HG03378 (cell line): ENCODE data around the gene ALDH16A1.
A peak's percentile ranks its signal among the peaks of the same experiment; 100 is the strongest.
"Not testable (repeated sequence)": the region's sequence is repeated elsewhere in the genome, so short reads cannot be mapped to it uniquely, and the experiment has no call there.

ENCODE experiments used
- ATAC-seq: cut with Tn5 transposase; IDR thresholded peaks from one replicate; pipeline ENCODE4 v1.9.1; 2021; ENCODE audit warnings: mild to moderate bottlenecking, moderate library complexity; ENCODE audit not compliant: unreplicated experiment

ALDH16A1 gene

DNA sequence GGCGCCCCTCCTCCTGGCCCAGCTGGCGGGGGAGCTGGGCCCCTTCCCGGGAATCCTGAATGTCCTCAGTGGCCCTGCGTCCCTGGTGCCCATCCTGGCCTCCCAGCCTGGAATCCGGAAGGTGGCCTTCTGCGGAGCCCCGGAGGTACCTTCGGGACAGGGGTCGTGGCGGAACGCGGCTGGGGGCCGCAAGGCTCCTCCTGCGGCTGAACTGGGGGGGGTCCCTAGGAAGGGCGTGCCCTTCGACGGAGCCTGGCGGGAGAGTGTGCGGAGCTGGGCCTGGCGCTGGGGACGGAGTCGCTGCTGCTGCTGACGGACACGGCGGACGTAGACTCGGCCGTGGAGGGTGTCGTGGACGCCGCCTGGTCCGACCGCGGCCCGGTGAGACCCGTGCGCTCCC, 8.6 kb downstream of the ALDH16A1 start:
- ATAC-seq = no peak

DNA sequence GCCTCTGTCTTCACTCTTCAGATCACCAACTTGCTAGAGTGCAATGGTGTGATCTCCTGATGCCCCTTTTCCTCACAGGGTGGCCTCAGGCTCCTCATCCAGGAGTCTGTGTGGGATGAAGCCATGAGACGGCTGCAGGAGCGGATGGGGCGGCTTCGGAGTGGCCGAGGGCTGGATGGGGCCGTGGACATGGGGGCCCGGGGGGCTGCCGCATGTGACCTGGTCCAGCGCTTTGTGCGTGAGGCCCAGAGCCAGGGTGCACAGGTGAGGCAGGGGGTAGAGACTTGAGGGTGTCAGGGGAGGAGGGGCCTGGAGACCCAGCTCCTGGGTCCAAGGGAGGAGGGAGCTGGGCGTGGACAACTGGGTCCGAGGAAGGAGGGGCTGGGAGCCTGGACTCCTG, 9.5 kb downstream of the ALDH16A1 start:
- ATAC-seq = no peak

DNA sequence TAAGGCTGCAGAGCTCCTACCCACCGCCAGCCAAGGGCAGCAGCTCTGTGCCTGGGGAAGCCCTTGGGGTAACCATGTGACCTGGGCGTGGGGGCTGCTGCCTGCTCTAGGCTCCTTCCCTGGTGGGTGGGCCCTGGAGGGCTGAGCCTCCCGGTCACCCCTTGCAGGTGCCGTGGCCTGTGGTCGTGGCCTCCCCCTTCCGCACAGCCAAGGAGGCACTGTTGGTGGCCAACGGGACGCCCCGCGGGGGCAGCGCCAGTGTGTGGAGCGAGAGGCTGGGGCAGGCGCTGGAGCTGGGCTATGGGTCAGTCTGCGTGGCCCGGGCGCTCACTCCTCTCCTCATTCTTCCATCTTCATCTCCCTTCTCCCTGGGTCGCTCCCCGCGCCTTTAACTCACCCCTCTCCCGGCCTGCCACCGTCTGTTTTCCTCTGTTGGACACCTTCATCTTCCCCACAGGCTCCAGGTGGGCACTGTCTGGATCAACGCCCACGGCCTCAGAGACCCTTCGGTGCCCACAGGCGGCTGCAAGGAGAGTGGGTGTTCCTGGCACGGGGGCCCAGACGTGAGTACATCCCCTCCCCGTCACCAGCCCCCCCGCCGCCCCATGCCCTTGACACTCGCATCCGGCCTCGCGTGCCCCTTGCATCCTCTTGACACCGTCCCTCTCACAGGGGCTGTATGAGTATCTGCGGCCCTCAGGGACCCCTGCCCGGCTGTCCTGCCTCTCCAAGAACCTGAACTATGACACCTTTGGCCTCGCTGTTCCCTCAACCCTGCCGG, 11.1 kb downstream of the ALDH16A1 start:
- no peak for ATAC-seq

DNA sequence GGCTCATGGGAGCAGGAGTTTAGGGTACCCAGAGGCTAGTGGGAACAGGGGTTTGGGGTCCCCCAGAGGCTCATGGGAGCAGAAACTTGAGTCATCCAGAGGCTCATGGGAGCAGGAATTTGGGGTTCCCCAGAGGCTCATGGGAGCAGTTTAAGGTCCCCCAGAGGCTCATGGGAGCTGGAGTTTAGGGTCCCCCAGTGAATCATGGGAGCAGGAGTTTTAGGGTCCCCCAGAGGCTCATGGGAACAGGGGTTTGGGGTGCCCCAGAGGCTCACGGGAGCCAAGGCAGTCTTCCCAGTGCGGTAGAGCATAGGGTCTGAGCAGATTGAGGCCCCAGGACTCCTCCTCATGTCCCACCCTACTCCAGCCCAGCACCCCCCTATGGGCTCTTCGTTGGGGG, 12.3 kb downstream of the ALDH16A1 start:
- no peak for ATAC-seq

DNA sequence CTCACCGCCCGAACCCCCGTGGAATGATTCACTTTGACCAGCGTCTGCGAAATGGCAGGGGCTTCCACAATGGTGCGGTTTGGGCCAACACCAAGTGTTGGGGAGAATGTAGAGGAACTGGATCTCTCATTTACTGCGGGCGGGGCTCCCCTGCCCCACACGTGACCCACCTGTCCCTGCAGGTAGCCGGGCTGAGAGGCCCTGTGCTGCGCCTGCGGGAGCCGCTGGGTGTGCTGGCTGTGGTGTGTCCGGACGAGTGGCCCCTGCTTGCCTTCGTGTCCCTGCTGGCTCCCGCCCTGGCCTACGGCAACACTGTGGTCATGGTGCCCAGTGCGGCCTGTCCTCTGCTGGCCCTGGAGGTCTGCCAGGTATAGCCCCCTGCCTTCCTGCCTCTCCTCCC, 15.2 kb downstream of the ALDH16A1 start:
- no peak for ATAC-seq

DNA sequence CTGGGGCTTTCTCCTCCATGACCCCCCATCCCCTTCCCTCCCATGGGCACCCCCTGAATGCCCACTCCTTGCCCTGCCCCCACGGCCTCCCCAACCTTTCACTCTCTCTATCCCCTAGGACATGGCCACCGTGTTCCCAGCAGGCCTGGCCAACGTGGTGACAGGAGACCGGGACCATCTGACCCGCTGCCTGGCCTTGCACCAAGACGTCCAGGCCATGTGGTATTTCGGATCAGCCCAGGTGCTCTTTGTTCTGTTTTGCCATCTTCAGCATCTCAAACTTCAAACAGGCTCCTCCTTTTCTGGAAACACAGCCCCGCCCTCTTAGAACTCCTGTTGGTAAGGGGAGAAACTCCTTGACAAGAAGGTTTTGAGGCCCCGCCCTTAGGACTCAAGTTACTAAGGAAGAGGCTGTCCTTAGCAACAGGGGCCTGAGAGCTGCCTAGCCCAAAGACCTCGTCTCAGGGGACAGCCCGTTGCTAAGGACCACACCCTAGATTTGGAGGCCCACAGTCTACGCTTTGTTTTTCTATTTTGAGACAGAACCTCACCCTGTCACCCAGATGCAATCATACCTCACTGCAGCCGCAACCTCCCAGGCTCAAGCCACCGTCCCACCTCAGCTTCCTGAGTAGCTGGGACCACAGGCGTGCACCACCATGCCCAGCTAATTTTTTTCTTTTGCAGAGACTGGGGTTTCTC, 15.9 kb downstream of the ALDH16A1 start:
- ATAC-seq = peak; percentile 55

DNA sequence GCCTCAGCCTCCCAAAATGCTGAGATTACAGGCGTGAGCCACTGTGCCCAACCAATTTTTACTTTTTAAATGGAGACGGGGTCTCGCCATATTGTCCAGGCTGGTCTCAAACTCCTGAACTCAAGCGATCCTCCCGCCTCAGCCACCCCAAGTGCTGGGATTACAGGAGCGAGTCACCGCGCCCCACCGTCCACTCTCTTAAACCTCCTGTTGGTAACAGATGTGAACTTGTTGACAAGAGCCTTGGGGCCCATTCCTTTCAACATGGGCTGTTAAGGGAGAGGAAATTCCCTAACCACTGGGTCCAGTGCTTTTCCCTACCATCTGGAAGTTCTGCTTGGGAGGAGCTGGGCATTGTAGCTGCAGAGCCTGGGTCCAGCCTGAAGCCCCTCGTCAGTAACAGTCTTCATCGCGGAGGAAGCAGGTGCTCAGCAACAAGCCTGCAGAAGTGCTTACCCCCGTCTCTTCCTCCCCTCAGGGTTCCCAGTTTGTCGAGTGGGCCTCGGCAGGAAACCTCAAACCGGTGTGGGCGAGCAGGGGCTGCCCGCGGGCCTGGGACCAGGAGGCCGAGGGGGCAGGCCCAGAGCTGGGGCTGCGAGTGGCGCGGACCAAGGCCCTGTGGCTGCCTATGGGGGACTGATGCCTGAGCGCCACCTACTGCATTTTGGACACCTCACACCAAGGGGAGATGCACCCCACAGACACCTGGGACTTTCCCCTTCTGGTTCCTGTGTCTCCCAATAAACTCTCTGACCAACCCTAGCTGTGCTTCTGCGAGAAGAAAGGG, 17.0 kb downstream of the ALDH16A1 start:
- ATAC-seq = peak; percentile 28

DNA sequence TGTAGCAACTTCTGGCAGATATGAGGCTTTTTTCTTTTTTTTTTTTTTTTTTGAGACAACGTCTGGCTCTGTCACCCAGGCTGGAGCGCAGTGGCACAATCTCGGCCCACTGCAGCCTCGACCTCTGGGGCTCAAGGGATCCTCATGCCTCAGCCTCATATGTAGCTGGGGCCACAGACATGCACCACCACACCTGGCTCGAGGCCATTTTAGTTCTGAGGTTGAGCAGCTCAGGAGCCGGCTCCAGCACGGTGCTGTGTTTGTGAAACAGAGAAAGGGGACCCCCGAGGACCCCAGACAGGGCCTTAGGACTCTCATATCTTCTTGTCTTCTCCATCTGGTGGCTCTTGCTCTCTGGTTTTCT, 17.6 kb downstream of the ALDH16A1 start:
- ATAC-seq = no peak

DNA sequence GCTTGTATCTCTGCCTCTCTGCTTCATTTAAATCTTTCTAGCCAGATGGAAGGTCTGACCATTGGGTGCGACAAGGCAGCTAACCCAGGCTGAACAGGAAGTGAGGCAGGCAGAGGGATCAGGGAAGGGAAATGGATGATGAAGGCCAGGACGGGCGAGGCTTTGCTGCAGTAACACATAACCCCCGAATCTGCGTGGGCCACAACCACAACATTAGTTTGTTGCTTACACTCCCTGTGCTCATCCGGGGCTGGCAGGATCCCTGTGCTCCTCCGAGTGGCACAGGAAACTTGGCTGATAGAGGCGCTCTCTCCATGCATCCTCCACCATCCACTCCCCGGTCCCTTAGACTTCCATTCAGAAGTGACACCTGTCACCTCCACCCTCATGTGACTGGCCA, 19.9 kb downstream of the ALDH16A1 start:
- no peak for ATAC-seq

DNA sequence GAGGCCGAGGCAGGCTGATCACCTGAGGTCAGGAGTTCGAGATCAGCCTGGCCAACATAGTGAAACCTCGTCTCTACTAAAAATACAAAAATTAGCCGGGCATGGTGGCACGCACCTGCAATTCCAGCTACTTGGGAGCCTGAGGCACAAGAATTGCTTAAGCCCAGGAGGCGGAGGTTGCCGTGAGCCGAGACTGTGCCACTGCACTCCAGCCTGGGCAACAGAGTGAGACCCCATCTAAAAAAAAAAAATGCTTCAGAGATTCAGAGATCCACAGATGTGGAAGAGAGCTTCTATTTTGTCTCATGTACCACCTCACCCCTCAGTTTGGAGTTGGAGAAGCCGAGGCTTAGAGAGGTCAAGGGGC, 20.5 kb downstream of the ALDH16A1 start:
- not testable (repeated sequence) for ATAC-seq

DNA sequence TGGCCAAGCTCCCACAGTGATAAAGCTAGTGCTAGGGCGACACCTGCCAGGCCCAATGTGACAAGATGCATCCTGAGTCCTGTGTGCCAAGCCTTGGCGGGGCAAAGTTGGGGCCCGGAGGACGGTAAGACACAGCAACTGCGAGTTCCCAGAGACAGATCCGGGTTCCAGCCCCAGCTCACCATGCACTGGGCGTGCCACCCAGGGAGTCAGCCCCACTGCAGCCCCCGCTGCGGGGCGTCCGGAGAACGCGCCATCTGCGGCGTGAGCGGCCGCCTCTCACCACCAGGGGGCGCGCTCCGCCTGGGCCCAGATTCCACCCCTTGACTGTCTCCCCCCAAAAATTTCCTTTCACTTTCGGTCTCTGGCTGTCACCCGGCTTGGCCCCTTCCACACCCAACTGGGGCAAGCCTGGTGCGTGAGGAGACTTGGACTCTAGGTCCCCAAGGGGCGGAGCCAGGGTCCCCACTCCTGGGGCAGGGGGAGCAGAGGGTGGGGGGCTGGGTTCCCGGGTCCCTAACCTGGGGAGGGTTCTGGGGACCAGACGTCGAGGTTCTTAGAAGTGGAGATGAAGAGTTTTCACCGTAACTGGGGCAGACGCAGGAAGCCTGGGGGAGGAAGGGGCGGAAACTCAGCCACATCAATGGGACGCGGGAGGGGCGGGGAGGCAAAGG, 21.0 kb downstream of the ALDH16A1 start, which contains the start of gene FLT3LG:
Gene FLT3LG, plus strand, starts transcription at position 348 of the 674 bp plus-strand sequence. CDS start 425 bp downstream, outside the sequence.
- peak; percentile 57 for ATAC-seq

DNA sequence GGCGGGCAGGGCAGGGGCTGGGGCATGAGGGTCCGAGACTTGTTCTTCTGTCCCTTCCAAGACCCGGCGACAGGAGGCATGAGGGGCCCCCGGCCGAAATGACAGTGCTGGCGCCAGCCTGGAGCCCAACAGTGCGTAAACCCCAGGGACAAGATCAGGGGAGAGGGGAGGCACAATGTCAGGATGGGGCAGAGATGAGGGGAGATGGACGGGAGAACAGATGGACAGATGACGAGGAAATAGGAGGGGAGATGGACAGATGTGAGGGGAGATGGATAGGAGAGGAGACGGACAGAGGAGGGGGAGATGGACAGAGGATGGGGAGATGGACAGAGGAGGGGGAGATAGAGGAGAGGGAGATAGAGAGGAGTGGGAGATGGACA, 21.5 kb downstream of the ALDH16A1 start:
- no peak for ATAC-seq

DNA sequence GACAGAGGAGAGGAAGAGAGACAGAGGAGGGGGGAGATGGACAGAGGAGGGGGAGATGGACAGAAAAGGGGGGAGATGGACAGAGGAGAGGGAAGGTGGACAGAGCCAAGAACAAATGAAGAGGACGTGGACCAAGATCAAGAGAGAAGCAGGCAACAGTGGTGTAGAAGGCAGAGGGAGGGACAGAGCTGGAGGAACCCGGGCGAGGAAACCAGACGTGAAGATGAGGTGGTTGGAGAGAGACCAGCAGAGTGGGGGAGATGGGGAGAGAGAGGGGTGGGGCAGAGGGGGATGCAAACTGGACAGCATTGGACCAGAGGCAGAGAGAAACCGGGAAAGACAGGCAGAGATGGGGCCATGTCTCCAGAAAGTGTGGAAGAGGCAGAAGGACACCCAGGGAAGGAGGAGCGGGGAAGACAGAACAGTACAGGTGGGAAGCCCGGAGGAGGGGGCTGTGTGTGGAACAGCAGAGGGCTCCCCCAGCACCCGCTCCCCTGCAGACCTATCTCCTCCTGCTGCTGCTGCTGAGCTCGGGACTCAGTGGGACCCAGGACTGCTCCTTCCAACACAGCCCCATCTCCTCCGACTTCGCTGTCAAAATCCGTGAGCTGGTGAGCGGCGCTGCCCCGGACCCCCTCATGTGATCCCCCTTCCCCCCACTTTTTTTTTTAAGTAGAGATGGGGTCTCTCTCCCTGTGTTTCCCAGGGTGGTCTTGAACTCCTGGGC, 22.3 kb downstream of the ALDH16A1 start:
- ATAC-seq = no peak

DNA sequence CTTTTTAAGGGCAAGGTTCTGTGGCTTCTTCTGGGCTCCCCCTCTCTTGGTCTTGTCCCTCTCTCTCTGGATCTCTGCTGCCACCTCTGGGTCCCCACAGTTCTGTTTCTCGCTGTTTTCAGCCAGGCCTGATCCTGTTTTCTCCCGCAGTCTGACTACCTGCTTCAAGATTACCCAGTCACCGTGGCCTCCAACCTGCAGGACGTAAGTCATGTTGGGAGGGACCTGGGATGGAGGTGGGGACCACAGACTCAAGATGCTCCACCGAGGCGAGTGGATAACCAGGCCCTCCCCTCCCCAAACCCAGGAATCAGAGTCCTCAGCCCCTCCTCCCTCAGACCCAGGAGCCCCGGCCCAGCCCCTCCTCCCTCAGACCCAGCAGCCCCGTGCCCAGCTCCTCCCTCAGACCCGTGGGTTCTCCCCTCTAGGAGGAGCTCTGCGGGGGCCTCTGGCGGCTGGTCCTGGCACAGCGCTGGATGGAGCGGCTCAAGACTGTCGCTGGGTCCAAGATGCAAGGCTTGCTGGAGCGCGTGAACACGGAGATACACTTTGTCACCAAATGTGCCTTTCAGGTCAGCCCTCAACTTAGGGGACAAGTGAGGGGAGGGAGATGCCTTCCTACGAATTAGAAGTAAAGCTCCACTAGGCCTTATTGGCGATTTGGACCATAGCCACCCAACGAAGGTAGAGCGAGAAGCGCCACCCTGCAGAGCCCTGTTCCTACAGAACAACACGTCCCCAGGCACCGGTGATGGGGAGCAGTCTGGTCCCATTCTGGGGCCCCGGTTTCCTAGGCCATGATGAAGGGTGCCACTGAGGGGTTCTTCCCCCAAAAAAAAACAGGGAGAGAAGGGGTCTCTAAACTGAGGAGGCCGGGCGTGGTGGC, 23.2 kb downstream of the ALDH16A1 start:
- no peak for ATAC-seq

DNA sequence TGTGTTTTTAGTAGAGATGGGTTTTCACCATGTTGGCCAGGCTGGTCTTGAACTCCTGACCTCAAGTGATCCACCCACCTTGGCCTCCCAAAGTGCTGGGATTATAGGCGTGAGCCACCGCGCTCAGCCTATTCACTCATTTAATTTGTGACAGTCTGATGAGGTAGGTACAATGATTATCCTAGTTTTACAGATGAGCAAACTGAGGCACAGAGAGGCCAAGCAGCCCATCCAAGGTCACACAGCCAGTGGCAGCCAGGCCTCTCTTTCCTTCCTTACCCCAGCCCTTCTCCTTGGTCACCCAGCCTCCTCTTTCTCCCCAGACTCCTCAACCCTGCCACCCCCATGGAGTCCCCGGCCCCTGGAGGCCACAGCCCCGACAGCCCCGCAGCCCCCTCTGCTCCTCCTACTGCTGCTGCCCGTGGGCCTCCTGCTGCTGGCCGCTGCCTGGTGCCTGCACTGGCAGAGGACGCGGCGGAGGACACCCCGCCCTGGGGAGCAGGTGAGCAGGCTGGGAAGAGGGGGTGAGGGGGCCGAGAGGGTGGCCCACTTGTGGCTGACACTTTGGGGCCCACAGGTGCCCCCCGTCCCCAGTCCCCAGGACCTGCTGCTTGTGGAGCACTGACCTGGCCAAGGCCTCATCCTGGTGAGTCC, 27.1 kb downstream of the ALDH16A1 start:
- ATAC-seq = no peak

DNA sequence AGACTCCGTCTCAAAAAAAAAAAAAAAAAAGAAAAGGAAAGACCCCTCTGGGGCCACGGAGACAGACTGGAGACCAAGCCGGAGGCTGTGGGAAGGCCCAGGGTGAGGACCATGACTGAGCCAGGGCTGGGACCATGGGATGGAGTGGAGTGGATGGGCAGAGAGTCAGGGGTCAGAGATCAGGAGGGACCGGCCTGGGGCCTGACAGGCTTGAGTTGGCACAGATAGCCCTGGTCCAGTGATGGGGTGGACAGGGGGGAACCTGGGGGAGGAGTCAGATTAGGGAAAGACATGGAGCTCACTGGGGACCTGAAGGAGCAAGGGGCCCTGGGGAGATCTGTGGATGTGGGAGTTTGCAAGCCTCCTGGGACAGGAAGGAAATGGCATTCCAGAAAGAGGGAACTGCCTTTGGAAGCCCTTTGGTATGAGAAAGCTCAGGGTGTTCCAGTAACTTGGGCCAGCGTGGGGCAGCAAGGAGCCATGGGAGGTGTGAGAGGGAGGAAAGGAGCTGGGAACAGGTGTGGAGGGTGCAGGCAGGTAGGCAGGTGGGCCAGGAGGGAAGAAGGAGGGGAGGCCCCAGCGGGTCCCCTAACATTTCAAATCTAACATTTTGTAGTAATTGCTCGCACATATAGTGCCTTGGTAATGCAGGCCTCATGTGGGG, 28.1 kb downstream of the ALDH16A1 start:
- ATAC-seq = no peak

DNA sequence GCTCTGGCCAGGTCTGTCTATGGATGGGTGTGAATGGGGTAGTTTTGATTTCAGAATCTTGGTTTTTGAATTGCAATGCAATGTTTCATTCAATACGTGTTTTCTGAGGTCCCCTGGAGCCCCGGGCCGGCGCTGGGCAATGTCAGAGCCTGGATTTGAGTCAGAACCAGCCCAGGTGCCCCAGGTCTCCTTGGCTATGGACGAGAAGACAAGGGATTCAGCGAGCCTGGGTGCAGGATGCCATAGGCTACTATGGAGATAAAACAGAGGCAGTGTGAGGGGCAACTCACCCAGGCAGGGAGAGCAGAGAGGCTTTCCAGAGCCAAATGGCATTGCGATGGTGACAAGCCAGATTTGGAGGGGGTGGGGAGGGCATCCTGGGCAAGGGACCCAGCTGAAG, 33.2 kb downstream of the ALDH16A1 start:
- no peak for ATAC-seq

DNA sequence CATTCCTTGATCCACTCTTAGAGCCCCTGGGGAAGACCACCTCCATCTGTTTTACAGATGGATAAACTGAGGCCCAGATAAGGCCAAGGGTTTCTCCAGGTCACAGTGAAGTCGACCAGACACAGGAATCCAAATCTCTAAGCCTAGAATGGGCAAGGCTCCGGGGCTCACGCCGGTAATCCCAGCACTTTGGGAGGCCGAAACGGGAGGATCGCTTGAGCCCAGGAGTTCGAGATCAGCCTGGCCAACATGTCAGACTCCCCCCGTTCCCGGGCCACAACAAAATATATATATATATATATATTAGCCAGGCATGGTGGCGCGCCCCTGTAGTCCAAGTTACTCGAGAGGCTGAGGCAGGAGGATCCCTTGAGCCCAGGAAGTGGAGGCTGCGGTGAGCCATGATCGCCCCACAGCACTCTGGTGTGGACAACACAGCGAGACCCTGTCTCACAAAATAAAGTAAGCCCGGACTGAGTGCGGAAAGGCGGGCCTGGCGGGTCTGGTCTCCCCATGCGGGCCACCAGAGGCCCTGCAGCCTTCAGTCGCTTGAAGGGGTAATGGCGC, 33.8 kb downstream of the ALDH16A1 start:
- no peak for ATAC-seq
